Caco-2 (cell line): ENCODE results near the gene UNC119. TPM values are rescaled to one million over a fixed set of nuclear protein-coding genes. Genes with fewer than 3 reads are reported as not detected.

ENCODE experiments used
- BruUV-seq: library from RNA; stranded (reverse); fragments of 400-500 nt; replicated peaks from 2 replicates; lab custom pipeline; 2021; lab: Mats Ljungman, UMichigan
- CTCF ChIA-PET: fragments of 300-600 bp; sonication (Branson Sonifier 250); formaldehyde crosslinking; loops from one replicate; lab custom pipeline; 2022; ENCODE audit warnings: antibody characterized with exemption; lab: Charles Lee
- POLR2A ChIA-PET: fragments of 300-600 bp; sonication (Branson Sonifier 250); formaldehyde crosslinking; loops from one replicate; lab custom pipeline; 2022; ENCODE audit warnings: antibody characterized with exemption; lab: Charles Lee
- DNase-seq, 2 experiments: peaks; one replicate each; pipeline versions ENCODE4 v3.0.0 to v3.0.0-alpha.2; 2020 to 2022
- H3K27me3 ChIP-seq: replicated peaks from 2 replicates; pipeline ENCODE4 v1.6.0; 2011; ENCODE audit warnings: low read length; ENCODE audit not compliant: control insufficient read depth, insufficient read depth
- H3K36me3 ChIP-seq: 2 replicates; pipeline ENCODE4 v1.5.1; 2011; ENCODE audit warnings: low read length; ENCODE audit not compliant: control insufficient read depth, insufficient read depth
- H3K4me1 ChIP-seq: fragments of 250-450 bp; sonication (Bioruptor Pico); 2 replicates; pipeline ENCODE4 v1.5.1; 2020; ENCODE audit warnings: mild to moderate bottlenecking
- H3K4me3 ChIP-seq: 2 replicates; pipeline ENCODE4 v1.5.1; 2011; ENCODE audit warnings: low read depth, mild to moderate bottlenecking, control low read depth, low read length
- H3K9me3 ChIP-seq: fragments of 250-450 bp; sonication (Bioruptor Pico); 2 replicates; pipeline ENCODE4 v1.5.1; 2020; ENCODE audit warnings: mild to moderate bottlenecking, moderate library complexity
- H3K27ac Mint-ChIP-seq: one replicate; pipeline ENCODE4 v1.8.0; 2022; ENCODE audit warnings: mixed read lengths; ENCODE audit not compliant: unreplicated experiment
- H3K27me3 Mint-ChIP-seq: one replicate; pipeline ENCODE4 v1.8.0; 2022; ENCODE audit warnings: mixed read lengths; ENCODE audit not compliant: insufficient read depth, unreplicated experiment
- H3K36me3 Mint-ChIP-seq: one replicate; pipeline ENCODE4 v1.8.0; 2022; ENCODE audit warnings: mild to moderate bottlenecking, mixed read lengths; ENCODE audit not compliant: insufficient read depth, unreplicated experiment
- H3K4me1 Mint-ChIP-seq: one replicate; pipeline ENCODE4 v1.8.0; 2022; ENCODE audit warnings: low read depth, mixed read lengths; ENCODE audit not compliant: unreplicated experiment
- H3K4me3 Mint-ChIP-seq: one replicate; pipeline ENCODE4 v1.8.0; 2022; ENCODE audit warnings: mild to moderate bottlenecking, moderate library complexity, mixed read lengths; ENCODE audit not compliant: unreplicated experiment
- H3K9me3 Mint-ChIP-seq: one replicate; pipeline ENCODE4 v1.8.0; 2022; ENCODE audit warnings: mixed read lengths; ENCODE audit not compliant: unreplicated experiment
- intact Hi-C: fragments of 100-400 bp; cut with micrococcal nuclease; formaldehyde crosslinking; loops from one replicate; pipeline ENCODE4 v1.10.0; 2022; ENCODE audit not compliant: unreplicated experiment
- total RNA-seq: library from RNA; stranded (reverse); gene quantifications from 2 replicates; pipeline ENCODE4 v1.2.3, GENCODE V29; 2022
- TF ChIP-seq, protein P1 (sequence below), 2 experiments: fragments of 200-600 bp in 1 of 2; IDR thresholded peaks; 1 replicate in 1 of 2; 2 replicates in 1 of 2; pipeline versions ENCODE4 v1.5.1 to v1.8.0; 2011 to 2022; ENCODE audit warnings: antibody characterized with exemption in 1 of 2, control low read depth in 1 of 2, inconsistent platforms in 1 of 2, low read depth in 1 of 2, low read length in 1 of 2, mild to moderate bottlenecking in 1 of 2, moderate library complexity in 1 of 2; ENCODE audit not compliant: insufficient read depth in 1 of 2, severe bottlenecking in 1 of 2, unreplicated experiment in 1 of 2

UNC119 gene
- total RNA-seq, 1 experiment from 2014 or later, result 40.5 TPM

- BruUV-seq, result no TSS peak
- ChIA-PET CTCF (interaction anchor here (0.5 to 1.8 kb wide), 3 partner anchors 37 to 143 kb away, joined by 4 to 7 read pairs (median 4); no protein-coding TSS in a partner anchor), POLR2A (no interaction called here)
- H3K27me3 ChIP-seq, result no peaks in the 10 kb centered on the region
- no peaks in the 10 kb centered on the region for H3K36me3 ChIP-seq
- H3K27me3 Mint-ChIP-seq, result no peaks in the 10 kb centered on the region
- H3K4me3 Mint-ChIP-seq, result no peak overlapping the region
- peaks cover 7% of the 10 kb centered on the region for H3K4me1 Mint-ChIP-seq
- H3K4me3 ChIP-seq, result no peak overlapping the region
- no peaks in the 10 kb centered on the region for H3K9me3 ChIP-seq
- intact Hi-C loops, result loop anchor here (1.0 to 10.0 kb wide), 4 partner anchors 15 to 175 kb away; partner anchors contain the start of gene SEBOX
- no peak for DNase-seq
- 0 out of 2 replicates have a peak, but pooled peaks cover 6% of the 10 kb centered on the region for H3K4me1 ChIP-seq
- H3K9me3 Mint-ChIP-seq, result no peaks in the 10 kb centered on the region
- H3K27ac Mint-ChIP-seq, result no peak overlapping the region
- TF ChIP-seq, protein P1, sequence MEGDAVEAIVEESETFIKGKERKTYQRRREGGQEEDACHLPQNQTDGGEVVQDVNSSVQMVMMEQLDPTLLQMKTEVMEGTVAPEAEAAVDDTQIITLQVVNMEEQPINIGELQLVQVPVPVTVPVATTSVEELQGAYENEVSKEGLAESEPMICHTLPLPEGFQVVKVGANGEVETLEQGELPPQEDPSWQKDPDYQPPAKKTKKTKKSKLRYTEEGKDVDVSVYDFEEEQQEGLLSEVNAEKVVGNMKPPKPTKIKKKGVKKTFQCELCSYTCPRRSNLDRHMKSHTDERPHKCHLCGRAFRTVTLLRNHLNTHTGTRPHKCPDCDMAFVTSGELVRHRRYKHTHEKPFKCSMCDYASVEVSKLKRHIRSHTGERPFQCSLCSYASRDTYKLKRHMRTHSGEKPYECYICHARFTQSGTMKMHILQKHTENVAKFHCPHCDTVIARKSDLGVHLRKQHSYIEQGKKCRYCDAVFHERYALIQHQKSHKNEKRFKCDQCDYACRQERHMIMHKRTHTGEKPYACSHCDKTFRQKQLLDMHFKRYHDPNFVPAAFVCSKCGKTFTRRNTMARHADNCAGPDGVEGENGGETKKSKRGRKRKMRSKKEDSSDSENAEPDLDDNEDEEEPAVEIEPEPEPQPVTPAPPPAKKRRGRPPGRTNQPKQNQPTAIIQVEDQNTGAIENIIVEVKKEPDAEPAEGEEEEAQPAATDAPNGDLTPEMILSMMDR (IDR thresholded peaks at IDR 0.05; ENCODE audit: insufficient read depth in 1 of 2, low read depth in 1 of 2, low read length in 1 of 2, severe bottlenecking in 1 of 2, unreplicated experiment in 1 of 2), result no peak
- H3K36me3 Mint-ChIP-seq, result no peaks in the 10 kb centered on the region
Observed at GRCh38 chr17:28540231-28540630, 12.2 kb downstream of the UNC119 start.

DNA sequence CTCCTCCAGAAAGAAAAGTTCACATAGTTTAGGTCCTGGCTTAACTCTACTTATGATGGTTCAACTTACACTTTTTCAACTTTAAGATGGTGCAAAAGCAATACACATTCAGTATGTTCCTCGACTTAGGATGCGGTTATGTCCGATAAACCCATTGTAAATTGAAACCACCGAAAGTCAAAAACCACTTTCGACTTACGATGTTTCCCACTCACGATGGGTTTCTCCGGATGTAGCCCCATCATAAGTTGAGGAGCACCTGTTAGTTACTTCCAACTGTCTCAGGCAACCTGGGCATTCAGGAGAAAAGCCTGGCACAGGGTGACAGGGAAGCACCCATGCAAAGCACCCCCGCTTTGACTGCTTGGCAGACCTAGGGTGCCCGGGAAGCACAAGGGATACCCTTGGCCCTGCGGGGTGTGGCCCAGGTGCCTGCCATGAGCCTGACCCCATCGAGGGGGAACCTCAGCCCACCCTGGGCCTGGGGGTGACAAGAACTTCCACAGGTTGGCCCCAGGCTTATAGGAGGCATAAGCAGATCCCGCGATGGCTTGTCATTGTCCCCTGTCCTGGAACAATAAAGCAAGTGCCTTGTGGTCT, 14.0 kb downstream of the UNC119 start:
- Histone ChIP-seq H3K9me3 (no peaks in the 10 kb centered on the region), H3K27me3 (no peaks in the 10 kb centered on the region), H3K36me3 (no peaks in the 10 kb centered on the region), H3K4me1 (no peaks in the 10 kb centered on the region), H3K4me3 (no peak overlapping the region)
- H3K27ac Mint-ChIP-seq, result no peak overlapping the region
- intact Hi-C loops, result no loop called here
- H3K27me3 Mint-ChIP-seq, result no peaks in the 10 kb centered on the region
- H3K4me3 Mint-ChIP-seq, result no peak overlapping the region
- TF ChIP-seq, protein P1 (IDR thresholded peaks at IDR 0.05; ENCODE audit: insufficient read depth in 1 of 2, low read depth in 1 of 2, low read length in 1 of 2, severe bottlenecking in 1 of 2, unreplicated experiment in 1 of 2), result no peak
- H3K4me1 Mint-ChIP-seq, result no peaks in the 10 kb centered on the region
- BruUV-seq, result no TSS peak
- DNase-seq, result no peak
- POLR2A ChIA-PET, result no interaction called here
- CTCF ChIA-PET, result no interaction called here
- H3K9me3 Mint-ChIP-seq, result no peaks in the 10 kb centered on the region
- no peaks in the 10 kb centered on the region for H3K36me3 Mint-ChIP-seq

- no peaks in the 10 kb centered on the region for H3K9me3 Mint-ChIP-seq
Observed at GRCh38 chr17:28537219-28537610, 15.2 kb downstream of the UNC119 start.

More at GRCh38 chr17:28537219-28537610, 15.2 kb downstream of the UNC119 start:
- no peak for DNase-seq
- Histone ChIP-seq H3K27me3 (no peaks in the 10 kb centered on the region), H3K4me1 (no peaks in the 10 kb centered on the region; the same call in 1 of the 2 replicates), H3K36me3 (no peaks in the 10 kb centered on the region), H3K4me3 (no peak overlapping the region), H3K9me3 (no peaks in the 10 kb centered on the region)
- Mint-ChIP-seq H3K4me1 (no peaks in the 10 kb centered on the region), H3K36me3 (no peaks in the 10 kb centered on the region), H3K4me3 (no peak overlapping the region), H3K27me3 (no peaks in the 10 kb centered on the region), H3K27ac (no peak overlapping the region)
- intact Hi-C loops, result no loop called here
- ChIA-PET POLR2A (no interaction called here), CTCF (no interaction called here)
- no TSS peak for BruUV-seq
- TF ChIP-seq, protein P1 (IDR thresholded peaks at IDR 0.05; ENCODE audit: insufficient read depth in 1 of 2, low read depth in 1 of 2, low read length in 1 of 2, severe bottlenecking in 1 of 2, unreplicated experiment in 1 of 2), result no peak
